Stimulated activated CD8-positive, alpha-beta memory T cell treated with anti-CD3 and anti-CD28 coated beads, Interleukin-15, amount 100 ng/mL, for 24 hours (primary cell): Measurements from ENCODE around the gene ATF6.
"Not testable (repeated sequence)": the region's sequence is repeated elsewhere in the genome, so short reads cannot be mapped to it uniquely, and the experiment has no call there.

Source experiments
- DNase-seq: peaks from one replicate; pipeline ENCODE4 v3.0.0-alpha.2; 2020; ENCODE audit warnings: low read depth

ATF6 gene

DNA sequence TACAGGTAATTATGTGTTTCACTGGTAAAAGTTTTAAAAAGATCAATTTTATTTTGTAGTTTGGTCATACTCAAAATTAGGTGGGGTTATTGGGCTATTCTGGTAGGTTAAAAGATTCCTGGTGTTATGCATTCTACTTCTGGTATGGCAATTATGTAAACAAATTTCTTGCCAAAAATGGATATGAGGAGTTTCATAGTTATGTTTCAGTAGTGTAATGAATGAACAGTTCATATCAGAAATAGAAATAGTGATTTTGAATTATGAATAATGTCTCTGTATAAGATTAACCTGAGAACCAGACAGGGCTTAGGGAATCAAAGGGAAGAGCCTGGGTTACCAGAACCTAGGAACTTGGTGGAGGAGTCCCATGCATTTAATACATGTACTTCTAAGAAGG lies 15.9 kb downstream of the ATF6 start:
- no peak for DNase-seq

DNA sequence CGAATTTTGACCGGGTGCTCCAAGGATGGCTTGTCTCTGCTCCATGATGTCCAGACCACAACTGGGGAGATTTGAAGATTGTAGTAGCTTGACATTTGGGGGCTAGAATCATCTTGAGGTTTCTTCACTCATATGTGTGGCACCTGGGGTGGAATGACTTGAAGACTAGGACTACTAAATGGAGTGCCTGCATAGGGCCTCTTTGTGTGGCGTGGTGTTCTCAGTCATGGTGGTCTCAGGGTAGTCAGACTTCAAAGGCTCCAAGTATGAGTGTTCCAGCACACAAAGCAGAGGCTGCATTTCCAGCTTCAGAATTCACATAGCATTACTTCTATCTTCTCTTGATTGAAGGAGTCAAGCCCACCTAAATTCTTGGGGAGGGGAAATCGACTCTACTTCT lies 16.8 kb downstream of the ATF6 start:
- DNase-seq = no peak

DNA sequence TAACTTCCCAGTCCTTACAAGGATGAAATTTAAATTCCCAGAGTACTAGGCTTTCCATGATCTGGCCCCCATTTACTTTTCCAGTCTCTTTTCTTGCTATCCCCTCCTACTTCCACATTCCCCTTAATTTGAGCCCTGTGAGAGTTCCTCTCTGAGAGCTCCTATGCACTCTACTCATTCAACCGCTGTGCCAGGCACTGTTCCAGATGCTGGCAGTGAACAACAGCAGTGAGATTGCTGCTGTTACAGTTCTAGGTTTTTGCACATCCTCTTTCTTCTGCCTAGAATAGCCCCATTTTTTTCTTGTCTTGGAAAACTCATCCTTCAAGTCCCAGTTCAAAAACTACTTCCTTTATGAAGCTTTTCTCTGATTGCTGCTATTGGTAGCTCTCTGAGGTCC lies 18.8 kb downstream of the ATF6 start:
- DNase-seq = no peak

DNA sequence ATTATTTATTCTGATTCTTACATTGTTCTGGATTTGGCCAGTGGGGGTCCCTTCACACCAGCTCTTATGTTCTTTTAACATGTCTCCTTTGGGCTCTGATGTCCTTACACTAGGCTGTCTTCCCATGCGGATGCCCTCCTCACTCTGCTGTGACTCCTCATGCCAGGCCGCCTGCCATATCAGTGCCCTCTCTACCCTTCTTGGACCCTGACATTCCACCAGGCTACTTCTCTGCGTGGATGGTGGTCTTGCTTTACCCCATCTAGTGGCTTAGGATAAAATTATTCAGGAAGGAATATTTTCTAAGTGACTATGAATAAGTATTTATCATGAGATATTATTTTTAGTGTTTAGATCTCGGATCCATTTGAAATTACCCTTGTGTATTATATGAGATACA lies 21.2 kb downstream of the ATF6 start:
- no peak for DNase-seq

DNA sequence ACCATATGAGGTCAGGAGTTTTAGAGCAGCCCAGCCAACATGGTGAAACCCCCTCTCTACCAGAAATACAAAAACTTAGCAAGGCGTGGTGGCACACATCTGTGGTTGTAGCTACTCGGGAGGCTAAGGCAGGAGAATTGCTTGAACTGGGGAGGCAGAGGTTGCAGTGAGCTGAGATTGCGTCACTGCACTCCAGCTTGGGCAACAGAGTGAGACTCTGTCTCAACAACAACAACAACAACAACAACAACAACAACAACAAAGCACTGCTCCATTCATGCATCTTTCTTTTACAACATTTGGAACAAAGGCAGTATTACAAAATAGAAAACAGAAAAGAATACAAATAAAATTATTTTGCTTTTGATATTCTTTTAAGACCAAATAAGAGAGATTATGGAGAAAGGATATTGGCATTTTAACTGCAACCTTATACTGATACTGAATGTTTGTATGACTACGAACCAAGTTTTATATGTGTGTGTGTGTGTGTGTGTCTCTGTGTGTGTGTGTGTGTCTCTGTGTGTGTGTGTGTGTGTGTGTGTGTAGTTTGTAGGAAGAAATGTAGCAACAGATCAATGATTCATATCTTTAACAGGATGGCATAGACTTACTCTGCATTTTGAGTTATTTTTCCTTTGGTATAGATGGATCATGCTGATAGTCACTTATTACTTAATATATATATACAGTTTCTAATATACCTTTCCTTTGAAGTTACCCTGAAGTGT lies 24.6 kb downstream of the ATF6 start:
- no peak for DNase-seq

DNA sequence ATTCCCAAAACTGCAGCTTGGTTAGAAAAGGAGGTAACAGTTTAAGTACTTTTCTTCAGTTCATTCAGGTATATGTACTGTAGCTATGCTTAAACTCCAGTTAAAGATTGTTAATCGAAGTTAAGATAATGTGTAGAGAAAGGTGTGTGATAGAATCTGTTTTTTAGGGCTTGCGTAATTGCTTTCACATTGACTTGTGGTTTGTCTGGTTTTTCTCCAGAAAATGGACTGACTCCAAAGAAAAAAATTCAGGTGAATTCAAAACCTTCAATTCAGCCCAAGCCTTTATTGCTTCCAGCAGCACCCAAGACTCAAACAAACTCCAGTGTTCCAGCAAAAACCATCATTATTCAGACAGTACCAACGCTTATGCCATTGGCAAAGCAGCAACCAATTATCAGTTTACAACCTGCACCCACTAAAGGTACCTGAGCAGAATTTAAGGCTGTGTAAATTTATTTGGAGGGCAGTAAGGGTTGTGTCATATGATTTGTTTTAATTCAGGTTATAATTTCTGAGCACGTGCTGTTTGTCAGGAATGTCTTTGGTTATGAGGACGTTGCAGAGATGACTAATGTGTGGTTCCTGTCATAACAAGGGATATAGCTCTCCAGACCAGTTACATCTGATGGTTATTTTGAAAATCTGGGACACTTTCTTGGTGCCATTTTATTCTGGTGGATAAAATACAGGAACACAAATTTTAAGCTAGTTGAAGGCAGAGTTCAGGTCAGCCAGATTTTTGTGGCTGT lies 26.0 kb downstream of the ATF6 start:
- no peak for DNase-seq

DNA sequence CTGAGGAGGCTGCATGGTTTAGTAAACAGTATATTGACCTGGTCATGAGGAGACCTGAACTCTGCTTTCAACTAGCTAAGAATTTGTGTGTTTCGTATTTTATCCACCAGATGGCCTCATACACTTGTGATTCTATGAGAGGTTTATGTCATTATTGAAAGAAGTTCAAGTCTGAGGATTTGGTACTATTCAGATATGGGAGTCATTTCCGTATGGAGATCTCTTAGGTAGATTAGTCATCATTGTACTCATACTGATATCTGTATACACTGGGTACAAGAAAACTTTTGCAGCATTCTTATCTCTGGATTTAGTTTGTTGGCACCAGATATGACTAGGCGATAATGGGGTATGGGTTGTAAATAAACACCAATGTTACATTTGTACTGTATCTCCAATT lies 26.6 kb downstream of the ATF6 start:
- no peak for DNase-seq

DNA sequence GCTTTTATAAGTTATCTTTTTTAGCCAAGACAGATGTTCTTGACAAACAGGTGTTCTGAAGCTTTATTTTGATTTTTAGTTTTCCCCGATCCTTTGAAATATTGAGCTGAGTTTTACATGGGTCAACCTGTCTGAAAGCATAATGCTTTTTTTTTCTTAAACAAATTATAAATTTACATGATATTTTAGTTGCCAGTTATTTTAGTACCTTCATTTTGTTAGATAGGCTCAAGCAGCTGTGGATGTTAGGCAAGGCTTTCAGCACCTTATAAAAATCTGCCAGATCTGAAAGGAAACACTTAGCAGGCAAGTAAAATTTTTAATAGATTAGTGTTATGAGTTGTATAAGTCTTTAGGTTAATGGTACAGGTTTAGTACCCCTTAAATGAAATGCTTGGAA lies 33.7 kb downstream of the ATF6 start:
- DNase-seq = no peak

DNA sequence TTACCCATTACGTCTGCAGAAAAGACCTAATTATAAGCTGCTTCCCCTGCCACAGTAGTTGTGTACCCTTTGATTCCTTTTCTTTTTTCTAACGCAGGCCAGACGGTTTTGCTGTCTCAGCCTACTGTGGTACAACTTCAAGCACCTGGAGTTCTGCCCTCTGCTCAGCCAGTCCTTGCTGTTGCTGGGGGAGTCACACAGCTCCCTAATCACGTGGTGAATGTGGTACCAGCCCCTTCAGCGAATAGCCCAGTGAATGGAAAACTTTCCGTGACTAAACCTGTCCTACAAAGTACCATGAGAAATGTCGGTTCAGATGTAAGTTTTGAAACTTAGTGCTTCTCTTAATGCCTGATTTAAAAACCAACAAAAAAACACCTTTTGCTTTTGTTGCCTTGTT lies 35.8 kb downstream of the ATF6 start:
- no peak for DNase-seq

DNA sequence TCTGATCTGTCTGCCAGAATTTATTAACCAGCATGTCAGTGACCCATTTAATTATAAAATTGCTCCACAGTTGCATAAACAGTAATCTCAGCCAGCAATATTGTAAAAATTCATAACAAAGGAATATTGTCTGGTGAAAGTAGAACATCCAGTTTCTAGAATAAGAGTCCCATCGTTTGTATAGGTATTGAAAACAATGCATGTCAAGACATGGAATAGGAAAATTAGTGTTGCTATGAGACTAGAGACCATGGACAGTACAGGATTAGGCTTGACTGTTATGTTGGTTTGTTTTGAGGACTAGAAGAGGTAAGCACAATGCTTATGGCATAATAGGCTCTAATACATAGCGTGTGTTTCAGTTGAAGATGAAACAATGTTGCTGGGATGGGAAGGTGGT lies 37.1 kb downstream of the ATF6 start:
- DNase-seq = no peak

DNA sequence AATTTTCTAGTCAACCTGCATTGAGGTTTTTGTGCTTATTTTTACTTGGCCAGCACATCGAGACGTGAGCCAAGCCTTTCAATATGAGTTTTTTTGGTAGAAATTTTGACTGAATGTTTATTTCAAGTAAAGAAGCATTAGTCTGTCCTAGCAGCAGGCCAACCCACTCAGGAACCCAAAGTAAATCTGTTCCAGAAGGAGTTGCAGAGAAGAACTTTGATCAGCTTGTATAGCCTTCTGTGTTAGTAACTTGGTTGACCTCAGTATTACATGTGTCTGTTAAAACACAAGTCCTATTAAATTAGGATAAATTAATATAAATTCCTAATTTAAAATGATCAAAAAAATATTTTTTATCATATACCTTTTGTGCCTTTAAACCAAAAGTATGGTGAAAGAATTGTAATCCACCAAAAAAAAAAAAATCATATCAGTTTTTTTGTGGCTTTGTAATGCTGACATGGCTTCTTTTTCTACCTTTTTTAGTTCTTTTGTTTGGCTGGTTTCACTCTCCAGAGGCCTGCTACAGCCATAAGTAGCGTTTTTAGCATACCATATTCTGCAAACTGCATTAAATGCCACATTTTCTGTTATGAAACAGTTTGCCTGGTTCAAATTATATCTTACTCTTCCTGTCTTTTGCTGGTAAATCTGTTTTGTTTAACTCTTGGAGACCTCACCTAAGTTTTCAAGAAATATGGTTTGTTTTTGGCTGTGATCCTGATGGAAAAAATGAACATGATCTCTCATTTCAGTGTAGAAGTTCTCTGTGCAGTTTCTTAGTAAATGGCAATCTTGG lies 39.5 kb downstream of the ATF6 start:
- DNase-seq = no peak

DNA sequence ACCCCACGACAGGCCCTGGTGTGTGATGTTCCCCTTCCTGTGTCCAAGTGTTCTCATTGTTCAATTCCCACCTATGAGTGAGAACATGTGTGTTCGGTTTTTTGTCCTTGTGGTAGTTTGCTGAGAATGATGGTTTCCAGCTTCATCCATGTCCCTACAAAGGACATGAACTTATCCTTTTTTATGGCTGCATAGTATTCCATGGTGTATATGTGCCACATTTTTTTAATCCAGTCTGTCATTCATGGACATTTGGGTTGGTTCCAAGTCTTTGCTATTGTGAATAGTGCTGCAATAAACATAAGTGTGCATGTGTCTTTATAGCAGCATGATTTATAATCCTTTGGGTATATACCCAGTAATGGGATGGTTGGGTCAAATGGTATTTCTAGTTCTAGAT lies 43.1 kb downstream of the ATF6 start:
- not testable (repeated sequence) for DNase-seq

DNA sequence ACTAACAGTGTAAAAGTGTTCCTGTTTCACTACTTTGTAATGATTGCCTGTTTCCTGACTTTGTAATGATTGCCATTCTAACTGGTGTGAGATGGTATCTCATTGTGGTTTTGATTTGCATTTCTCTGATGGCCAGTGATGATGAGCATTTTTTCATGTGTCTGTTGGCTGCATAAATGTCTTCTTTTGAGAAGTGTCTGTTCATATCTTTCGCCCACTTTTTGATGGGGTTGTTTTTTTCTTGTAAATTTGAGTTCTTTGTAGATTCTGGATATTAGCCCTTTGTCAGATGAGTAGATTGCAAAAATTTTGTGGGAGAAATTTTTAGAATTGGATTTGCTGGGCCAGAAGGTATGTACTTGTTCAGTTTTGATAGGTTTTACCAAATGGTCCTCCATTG lies 43.5 kb downstream of the ATF6 start:
- not testable (repeated sequence) for DNase-seq

DNA sequence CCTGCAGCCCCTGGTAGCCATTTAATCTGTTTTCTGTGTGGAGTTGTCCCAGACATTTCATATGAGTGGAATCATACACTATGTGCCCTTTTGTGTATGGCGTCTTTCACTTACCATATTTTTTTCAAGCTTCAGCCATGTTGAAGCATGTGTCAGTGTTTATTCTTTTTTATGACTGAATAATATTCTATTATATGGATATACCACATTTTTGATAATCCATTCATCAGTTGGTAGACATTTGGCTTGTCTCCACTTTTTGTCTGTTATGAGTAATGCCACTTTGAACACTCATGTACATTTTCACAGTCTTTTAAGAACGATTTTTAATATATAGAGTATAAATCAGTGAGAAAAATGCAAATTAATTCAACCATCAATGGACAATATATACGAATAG lies 44.7 kb downstream of the ATF6 start:
- DNase-seq = no peak

DNA sequence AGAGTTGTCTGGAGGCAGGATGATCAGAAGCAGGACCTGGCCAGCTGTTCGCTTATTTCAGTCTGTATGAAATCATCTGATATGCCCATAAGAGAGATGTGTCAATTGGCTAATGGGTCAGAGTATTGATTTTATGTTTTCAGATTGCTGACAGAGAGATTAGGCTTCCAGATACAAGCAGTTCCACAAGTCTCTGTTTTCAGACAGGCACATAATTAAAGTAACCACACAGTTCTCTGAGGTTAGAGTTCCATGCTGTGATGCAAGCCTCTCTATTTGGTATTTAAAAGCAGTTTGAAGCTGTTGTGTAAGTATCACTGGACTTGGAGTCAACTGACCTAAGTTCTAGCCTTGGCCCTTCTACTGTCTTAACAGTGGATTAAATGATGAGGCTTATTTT lies 50.1 kb downstream of the ATF6 start:
- DNase-seq = no peak

DNA sequence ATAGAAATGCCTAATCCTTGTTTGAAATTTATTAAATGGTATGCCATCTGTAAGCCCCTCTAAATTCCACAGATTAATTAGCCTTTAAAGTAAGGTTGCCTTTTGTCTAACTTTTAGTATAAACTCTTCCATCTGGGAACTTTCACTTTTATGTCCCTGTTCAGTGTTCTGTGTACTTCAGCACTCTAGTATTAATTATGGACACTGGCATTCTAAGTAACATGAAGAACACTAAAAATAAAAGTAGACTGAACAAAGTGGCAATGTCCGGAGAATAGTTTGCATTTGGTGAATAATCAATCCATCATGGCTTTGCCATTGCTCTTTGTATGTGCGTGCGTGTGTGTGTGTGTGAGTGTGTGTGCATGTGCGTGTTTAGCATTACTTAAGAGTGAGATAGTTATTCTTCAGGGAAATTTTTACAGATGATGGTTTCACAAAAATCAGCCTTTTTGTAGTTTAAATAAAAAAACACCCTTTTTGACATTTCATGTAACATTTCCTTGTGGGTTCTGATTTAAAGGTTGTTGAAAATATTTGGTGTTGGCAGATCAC lies 51.1 kb downstream of the ATF6 start:
- no peak for DNase-seq

DNA sequence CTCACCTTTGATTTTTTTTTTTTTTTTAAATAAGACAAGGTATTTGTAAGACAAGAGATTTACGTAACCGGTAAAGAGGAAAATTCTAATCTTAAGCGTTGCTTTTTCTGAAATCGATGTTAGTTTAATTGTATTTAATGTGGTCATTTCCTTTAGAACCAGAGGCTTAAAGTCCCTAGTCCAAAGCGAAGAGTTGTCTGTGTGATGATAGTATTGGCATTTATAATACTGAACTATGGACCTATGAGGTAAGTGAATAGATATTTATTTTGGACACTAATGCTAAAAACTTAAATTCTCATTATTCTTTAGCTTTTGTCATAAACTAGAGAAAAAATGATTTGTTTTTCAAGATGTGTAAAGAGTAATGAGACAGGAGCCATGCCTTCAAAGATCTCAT lies 54.8 kb downstream of the ATF6 start:
- no peak for DNase-seq

DNA sequence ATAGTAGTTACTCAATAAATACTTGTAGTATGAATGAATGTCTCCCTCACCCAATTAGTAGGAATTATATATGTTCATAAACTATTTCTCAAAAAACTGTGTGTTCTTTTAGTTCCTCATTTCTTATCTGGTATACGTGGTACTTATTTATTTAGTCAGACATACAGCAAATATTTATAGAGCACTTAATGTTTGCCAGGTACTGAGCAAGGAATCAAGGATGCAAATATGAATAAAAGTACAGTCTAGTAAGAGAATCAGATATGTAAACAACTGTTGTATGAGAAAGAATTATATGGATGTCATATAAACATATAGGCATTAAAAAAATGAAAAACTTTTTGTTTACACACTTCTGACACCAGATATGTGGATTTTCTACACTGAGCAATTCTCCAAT lies 58.5 kb downstream of the ATF6 start:
- no peak for DNase-seq

DNA sequence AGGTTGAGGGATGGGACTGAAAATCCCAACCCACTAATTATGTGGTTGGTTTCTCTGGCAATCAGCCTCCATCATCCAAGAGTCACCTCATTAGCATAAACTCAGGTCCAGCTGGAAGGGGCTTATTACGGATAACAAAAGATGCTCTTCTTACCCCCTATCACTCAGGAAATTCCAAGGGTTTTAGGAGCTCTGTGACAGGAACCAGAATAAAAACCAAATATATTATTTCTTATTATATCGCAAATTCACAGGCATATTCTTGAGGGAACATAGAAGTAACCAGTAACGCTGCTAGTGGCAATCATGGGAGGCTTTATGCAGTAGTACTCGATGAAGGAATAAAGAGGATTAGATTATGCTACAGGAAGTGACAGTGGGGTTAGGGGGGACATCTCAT lies 59.7 kb downstream of the ATF6 start:
- no peak for DNase-seq

DNA sequence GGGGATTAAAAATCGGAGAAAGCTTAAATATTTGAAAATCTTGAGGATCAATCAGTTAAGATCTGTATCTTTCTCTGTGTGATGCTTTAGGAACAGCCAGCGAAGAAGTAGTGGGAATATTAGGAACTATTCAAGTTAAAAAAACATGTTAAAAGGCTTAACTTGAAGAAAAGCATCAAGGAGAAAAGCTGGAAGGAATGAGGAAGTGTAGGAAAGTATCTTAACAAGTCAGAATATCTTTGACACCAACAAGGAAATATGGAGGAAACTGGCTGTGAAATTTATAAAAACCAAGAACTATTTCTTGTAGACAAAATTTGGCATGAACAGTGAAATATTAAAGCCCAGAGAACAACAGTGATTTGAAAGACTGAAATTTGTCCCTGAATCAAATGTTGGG lies 60.4 kb downstream of the ATF6 start:
- DNase-seq = no peak

DNA sequence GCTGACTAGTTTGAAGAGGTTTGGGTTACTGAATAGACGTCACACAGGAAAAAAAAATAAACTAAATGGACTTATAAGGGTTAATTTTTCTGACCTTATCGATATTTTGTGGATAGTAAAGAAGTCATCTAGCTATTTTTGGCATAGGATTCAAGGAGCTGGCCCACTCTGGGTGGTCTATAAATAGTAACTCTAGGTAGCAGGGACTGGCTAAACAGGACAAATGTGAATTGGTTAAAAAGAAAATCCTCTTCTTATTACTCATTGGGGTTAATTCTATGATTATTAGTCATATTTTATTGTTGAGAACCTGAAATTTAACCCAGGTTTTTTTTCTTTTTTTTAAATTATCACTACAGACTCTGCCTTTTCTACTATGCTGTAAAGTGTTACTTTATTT lies 61.7 kb downstream of the ATF6 start:
- no peak for DNase-seq

DNA sequence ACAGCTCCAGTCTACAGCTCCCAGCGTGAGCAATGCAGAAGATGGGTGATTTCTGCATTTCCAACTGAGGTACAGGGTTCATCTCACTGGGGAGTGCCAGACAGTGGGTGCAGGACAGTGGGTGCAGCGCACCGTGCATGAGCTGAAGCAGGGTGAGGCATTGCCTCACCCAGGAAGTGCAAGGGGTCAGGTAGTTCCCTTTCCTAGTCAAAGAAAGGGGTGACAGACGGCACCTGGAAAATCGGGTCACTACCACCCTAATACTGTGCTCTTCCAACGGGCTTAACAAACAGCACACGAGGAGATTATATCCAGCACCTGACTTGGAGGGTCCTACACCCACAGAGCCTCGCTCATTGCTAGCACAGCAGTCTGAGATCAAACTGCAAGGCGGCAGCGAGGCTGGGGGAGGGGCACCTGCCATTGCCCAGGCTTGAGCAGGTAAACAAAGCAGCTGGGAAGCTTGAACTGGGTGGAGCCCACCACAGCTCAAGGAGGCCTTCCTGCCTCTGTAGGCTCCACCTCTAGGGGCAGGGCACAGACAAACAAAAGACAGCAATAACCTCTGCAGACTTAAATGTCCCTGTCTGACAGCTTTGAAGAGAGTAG lies 66.3 kb downstream of the ATF6 start:
- DNase-seq = not testable (repeated sequence)
